ENCODE data around the gene CYBC1. TPM values are rescaled to one million over a fixed set of nuclear protein-coding genes. Genes with fewer than 3 reads are reported as not detected.

Gene CYBC1
- total and polyA plus RNA-seq, 2 of the 4 experiments (the other 2 are of a cell fraction), result 75.1 to 76.7 TPM

DNA sequence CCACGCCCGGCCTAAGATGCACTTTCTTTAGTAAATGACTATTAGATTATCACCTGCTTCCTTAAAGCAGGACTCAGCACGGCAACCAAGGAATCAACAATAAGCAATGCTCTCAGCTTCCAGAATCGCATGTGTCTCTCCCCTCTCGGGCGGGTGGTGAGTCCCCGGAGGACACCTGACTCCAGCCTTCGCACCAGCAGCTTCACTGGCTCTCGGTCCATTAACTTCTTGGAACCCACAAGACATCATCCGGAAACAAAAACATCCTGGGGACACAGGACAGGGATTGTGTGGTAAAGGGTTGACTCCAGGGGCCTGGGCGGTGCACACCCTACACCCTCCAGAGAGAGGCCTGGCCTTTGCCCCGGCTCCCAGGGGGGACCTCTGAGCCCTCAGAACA is 56.3 kb downstream of the CYBC1 start:
- Histone ChIP-seq H2BK15ac (ENCODE audit: low read depth, low read length) (no peak overlapping the region), H2AK9ac (replicated peaks; ENCODE audit: low read depth, low read length, poor library complexity) (no peak overlapping the region), H2BK5ac (ENCODE audit: low read depth, low read length, poor library complexity, severe bottlenecking) (no peak overlapping the region), H3K18ac (ENCODE audit: low read depth, low read length) (no peak overlapping the region), H3K36me3 (ENCODE audit: control insufficient read depth, insufficient read depth, low read length) (peaks cover 10% of the 10 kb centered on the region; the same call in 1 of the 2 replicates), H4K8ac (ENCODE audit: low read depth in 2 of 2, low read length in 2 of 2) (no peak overlapping the region), H3K4me3 (ENCODE audit: insufficient read depth, low read depth, low read length) (no peak overlapping the region), H3K27me3 (ENCODE audit: control insufficient read depth, insufficient read depth, low read length) (no peaks in the 10 kb centered on the region), H3K9ac (ENCODE audit: low read depth, low read length) (no peak overlapping the region), H2BK120ac (ENCODE audit: low read depth, low read length) (no peak overlapping the region), H3K4me1 (ENCODE audit: control insufficient read depth, insufficient read depth, low read length) (peaks cover 12% of the 10 kb centered on the region), H3K4me2 (ENCODE audit: low read depth, low read length) (no peak overlapping the region), H3K9me1 (ENCODE audit: insufficient read depth, low read length) (no peaks in the 10 kb centered on the region), H3K27ac (ENCODE audit: insufficient read depth, low read length) (no peak overlapping the region), H4K5ac (ENCODE audit: low read depth, low read length) (no peak overlapping the region), H3K79me1 (ENCODE audit: low read depth in 1 of 2, low read length in 2 of 2) (no peaks in the 10 kb centered on the region), H3K56ac (ENCODE audit: extremely low read depth, insufficient read depth, low read length) (no peak overlapping the region), H4K20me1 (ENCODE audit: insufficient read depth, low read length) (peaks cover 7% of the 10 kb centered on the region), H3K9me3 (ENCODE audit: control insufficient read depth, insufficient read depth, low read length) (no peaks in the 10 kb centered on the region), H3K23ac (ENCODE audit: low read depth, low read length) (no peak overlapping the region), H4K91ac (ENCODE audit: insufficient read depth, low read depth, low read length) (no peak overlapping the region), H2BK20ac (ENCODE audit: low read depth, low read length) (no peak overlapping the region), H2AFZ (replicated peaks; ENCODE audit: low read length, poor library complexity) (no peak overlapping the region), H3K14ac (replicated peaks; ENCODE audit: low read depth, low read length) (no peak overlapping the region), H3K4ac (ENCODE audit: low read depth, low read length) (no peak overlapping the region), H2AK5ac (ENCODE audit: low read depth, low read length) (no peak overlapping the region)
- no peak for ATAC-seq (ENCODE audit: low read depth)
- WGBS, 2 experiments (ENCODE audit: extremely low coverage in 2 of 2, insufficient read length in 1 of 2), result 100% methylated on average over 3 of the region's 12 CpGs; no CpG with 5 or more reads in 1 of the 2 experiments
- CTCF ChIA-PET, result no interaction called here
- POLR2A ChIA-PET (ENCODE audit: unreplicated experiment), result no interaction called here
- intact Hi-C loops (cut with micrococcal nuclease), result no loop called here
- no peak for DNase-seq
- TF ChIP-seq CEBPB (IDR thresholded peaks at IDR 0.05; ENCODE audit: low read depth, low read length), result no peak
- TF ChIP-seq, protein P1, sequence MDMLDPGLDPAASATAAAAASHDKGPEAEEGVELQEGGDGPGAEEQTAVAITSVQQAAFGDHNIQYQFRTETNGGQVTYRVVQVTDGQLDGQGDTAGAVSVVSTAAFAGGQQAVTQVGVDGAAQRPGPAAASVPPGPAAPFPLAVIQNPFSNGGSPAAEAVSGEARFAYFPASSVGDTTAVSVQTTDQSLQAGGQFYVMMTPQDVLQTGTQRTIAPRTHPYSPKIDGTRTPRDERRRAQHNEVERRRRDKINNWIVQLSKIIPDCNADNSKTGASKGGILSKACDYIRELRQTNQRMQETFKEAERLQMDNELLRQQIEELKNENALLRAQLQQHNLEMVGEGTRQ (IDR thresholded peaks at IDR 0.05; ENCODE audit: low read depth, low read length), result no peak
- no peak for TF ChIP-seq MAFK (IDR thresholded peaks at IDR 0.05; ENCODE audit: low read depth, low read length)
- no peak for TF ChIP-seq BHLHE40 (IDR thresholded peaks at IDR 0.05; ENCODE audit: low read depth, low read length)
- no peak for TF ChIP-seq MXI1 (IDR thresholded peaks at IDR 0.05; ENCODE audit: borderline replicate concordance, low read depth, low read length)
- TF ChIP-seq CHD1 (IDR thresholded peaks at IDR 0.05; ENCODE audit: low read depth, low read length), result no peak
- no peak for TF ChIP-seq NFE2L2 (IDR thresholded peaks at IDR 0.05; ENCODE audit: low read depth, low read length)
- TF ChIP-seq RFX5 (IDR thresholded peaks at IDR 0.05; ENCODE audit: low read depth, low read length), result no peak
- TF ChIP-seq CTCF (conservative IDR thresholded peaks at IDR 0.05; ENCODE audit: low read depth, low read length), result no peak
- TF ChIP-seq RCOR1 (IDR thresholded peaks at IDR 0.05; ENCODE audit: insufficient replicate concordance, low read length), result no peak
- no peak for TF ChIP-seq RAD21 (IDR thresholded peaks at IDR 0.05; ENCODE audit: low read length)
- no peak for TF ChIP-seq FOS (IDR thresholded peaks at IDR 0.05; ENCODE audit: low read depth, low read length)
- in situ Hi-C loops (cut with MboI; ENCODE audit: low sequenced_read_pairs), result no loop called here
- no TSS peak for BruUV-seq (replicated peaks)
- dilution Hi-C loops (cut with HindIII; ENCODE audit: low sequenced_read_pairs, unreplicated experiment), result no loop called here

Measured in IMR-90 (cell line).